Activated T-helper 17 cell treated with anti-CD3 and anti-CD28 coated beads, Interleukin-2, amount 50 U/mL, for 72 hours (primary cell): Measurements from ENCODE around the gene COL5A3. TPM values are rescaled to one million over a fixed set of nuclear protein-coding genes. Genes with fewer than 3 reads are reported as not detected.

Experiments used
- ATAC-seq: fragments of 150-1000 bp; cut with Tn5 transposase; replicated peaks from 2 replicates; pipeline ENCODE4 v1.10.0; 2021; ENCODE audit warnings: mild to moderate bottlenecking, moderate library complexity
- H3K27ac Mint-ChIP-seq: one replicate; pipeline ENCODE4 v1.8.0; 2022; ENCODE audit warnings: mixed read lengths
- H3K27me3 Mint-ChIP-seq: one replicate; pipeline ENCODE4 v1.8.0; 2022; ENCODE audit warnings: mixed read lengths
- H3K36me3 Mint-ChIP-seq: one replicate; pipeline ENCODE4 v1.8.0; 2022; ENCODE audit warnings: low read depth, mild to moderate bottlenecking, mixed read lengths
- H3K4me1 Mint-ChIP-seq: one replicate; pipeline ENCODE4 v1.8.0; 2022; ENCODE audit warnings: mixed read lengths
- H3K4me3 Mint-ChIP-seq: one replicate; pipeline ENCODE4 v1.8.0; 2022; ENCODE audit warnings: mild to moderate bottlenecking, mixed read lengths
- H3K9me3 Mint-ChIP-seq: one replicate; pipeline ENCODE4 v1.8.0; 2022; ENCODE audit warnings: mixed read lengths
- total RNA-seq, 2 donors: library from RNA; stranded (reverse); gene quantifications; one replicate each; pipeline ENCODE4 v1.2.3, GENCODE V29; 2022

COL5A3 gene
- total RNA-seq, 2 donors from 2014 or later: 6.1 to 32.1 TPM

DNA sequence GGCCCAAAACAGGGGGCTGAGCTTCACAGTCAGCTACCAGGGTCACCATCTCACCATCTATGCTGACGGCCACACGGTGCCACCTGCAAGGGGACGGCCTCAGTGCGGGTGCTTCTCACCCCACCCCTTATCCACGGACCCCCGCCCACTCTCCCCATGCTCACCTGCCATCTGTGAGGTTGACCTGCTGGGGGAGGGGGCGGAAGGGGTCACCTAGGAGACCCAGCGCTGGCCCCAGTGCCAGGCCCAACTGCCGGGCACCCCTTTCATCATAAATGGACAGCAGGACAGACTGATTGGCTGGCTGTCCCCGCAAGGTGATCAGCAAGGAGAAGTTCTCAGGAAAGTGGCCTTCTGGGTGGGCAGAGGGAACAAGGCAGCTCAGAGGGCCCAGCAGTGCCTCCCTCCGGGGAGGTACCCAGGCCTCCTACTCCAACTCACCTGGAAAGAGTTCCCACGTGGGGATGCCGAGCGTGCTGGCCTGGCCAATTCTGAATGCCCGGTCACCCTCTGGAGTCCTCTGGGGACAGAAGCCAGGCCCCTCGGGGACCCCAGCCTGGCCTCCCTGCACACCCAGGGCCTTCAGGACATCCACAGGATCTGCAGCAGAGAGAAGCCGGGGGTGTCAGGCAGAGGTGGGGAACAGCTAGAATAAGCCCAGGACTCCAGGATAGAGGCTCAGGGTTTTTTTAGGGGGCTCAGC is 4.5 kb downstream of the COL5A3 start:
- peak overlapping the region; percentile 94 for H3K27ac Mint-ChIP-seq
- H3K4me3 Mint-ChIP-seq: peak overlapping the region; percentile 76
- H3K27me3 Mint-ChIP-seq: peaks cover 9% of the 10 kb centered on the region
- peak; percentile 1 for ATAC-seq
- peaks cover 51% of the 10 kb centered on the region for H3K36me3 Mint-ChIP-seq
- no peaks in the 10 kb centered on the region for H3K9me3 Mint-ChIP-seq
- H3K4me1 Mint-ChIP-seq: peaks cover 54% of the 10 kb centered on the region

DNA sequence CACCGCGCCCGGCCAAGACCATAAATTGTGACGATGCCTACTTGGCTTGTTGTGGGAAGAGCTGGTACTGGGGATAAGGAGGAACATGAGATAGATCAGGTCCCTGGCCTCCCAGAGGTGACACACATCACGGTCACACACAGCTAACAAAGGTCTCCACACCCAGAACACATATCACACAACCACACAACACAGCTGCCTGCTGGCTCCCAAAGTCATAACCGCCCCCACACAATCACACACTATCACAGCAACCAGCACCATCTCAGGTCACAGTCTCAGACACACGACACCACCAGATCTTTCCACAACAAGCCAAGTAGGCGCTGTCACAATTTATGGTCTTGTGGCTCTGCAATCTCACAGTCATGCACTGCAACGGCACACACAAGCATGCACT is 5.7 kb downstream of the COL5A3 start:
- peak overlapping the region; percentile 76 for H3K4me3 Mint-ChIP-seq
- H3K27me3 Mint-ChIP-seq: peaks cover 5% of the 10 kb centered on the region
- H3K27ac Mint-ChIP-seq: peak overlapping the region; percentile 94

DNA sequence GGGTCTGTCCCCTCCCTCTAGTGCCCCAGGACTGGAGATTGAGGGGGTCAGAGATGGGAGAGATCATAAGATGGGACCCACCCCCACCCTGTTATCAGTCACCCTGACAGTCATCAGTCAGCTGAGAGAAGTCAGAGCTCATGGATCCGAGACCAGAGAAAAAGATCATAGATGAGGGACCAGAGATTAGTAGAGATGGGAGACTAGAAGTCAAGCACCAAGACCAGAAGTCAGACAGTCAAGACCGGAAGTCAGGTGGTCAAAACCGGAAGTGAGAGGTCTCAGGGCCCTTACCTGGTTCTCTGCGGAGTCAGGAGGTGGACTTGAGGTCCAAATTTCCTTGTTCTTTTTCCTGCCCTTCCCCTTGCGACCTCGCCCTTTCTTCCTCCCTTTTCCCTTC is 7.0 kb downstream of the COL5A3 start:
- Mint-ChIP-seq H3K27ac (no peak overlapping the region), H3K36me3 (peaks cover 72% of the 10 kb centered on the region), H3K4me1 (peaks cover 49% of the 10 kb centered on the region), H3K9me3 (no peaks in the 10 kb centered on the region), H3K4me3 (peak overlapping the region; percentile 76), H3K27me3 (no peaks in the 10 kb centered on the region)
- no peak for ATAC-seq

More for the DNA sequence above, 5.7 kb downstream of the COL5A3 start:
- H3K4me1 Mint-ChIP-seq: peaks cover 58% of the 10 kb centered on the region
- no peaks in the 10 kb centered on the region for H3K9me3 Mint-ChIP-seq
- peaks cover 63% of the 10 kb centered on the region for H3K36me3 Mint-ChIP-seq
- ATAC-seq: peak; percentile 71

DNA sequence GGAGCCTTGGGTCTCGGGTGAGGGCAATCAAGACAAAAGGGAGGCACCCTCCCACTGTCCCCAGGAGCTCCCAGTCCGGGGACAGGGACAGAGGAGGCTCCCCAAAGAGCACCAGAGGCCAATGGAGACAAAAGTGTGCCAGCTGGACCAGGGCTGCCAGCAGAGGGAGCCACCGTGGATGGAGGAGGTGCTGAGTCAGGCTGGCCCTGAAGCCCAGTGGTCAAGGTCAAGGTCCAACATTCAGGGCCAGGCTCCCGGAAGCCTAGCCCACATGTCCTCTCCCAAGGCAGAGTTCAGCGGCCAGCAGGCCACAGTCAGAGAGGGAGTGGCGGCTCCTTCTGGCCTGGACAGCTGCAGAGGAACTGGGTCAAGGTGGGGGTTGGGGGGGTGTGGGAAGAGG is 8.4 kb downstream of the COL5A3 start:
- no peak for ATAC-seq
- no peaks in the 10 kb centered on the region for H3K9me3 Mint-ChIP-seq
- no peak overlapping the region for H3K27ac Mint-ChIP-seq
- H3K36me3 Mint-ChIP-seq: peaks cover 85% of the 10 kb centered on the region
- H3K27me3 Mint-ChIP-seq: no peaks in the 10 kb centered on the region
- peak overlapping the region; percentile 76 for H3K4me3 Mint-ChIP-seq
- peaks cover 42% of the 10 kb centered on the region for H3K4me1 Mint-ChIP-seq

DNA sequence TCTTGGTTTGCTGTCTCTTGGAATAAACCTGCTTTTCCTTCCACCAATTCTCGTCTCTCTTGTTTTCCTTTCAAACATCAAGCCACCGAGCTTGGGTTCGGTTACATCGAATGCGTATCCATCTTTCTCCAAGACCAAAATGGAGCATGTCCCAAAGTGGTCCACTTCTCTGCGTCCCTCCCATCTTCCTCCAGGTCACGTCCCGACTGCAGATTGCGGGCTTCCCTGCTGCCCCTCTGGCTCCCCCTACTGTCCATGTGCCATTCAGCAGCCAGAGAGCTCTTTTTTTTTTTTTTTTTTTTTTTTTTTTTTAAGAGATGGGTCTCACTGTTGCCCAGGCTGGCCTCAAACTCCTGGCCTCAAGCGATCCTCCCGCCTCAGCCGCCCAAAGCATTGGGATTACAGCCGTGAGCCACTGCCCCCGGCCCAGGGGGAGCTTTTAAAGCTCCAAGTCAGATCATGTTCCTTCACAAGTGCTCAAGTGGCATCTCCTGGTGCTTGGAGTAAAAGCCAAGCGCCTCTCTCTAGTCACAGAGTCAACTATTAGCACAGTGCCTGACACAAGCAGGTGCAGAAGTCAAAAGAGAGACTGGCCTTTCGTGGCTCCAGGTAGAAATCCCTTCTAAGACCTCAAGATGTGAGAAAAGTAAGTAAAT is 10.0 kb downstream of the COL5A3 start:
- H3K27ac Mint-ChIP-seq: peak overlapping the region; percentile 16
- peaks cover 89% of the 10 kb centered on the region for H3K36me3 Mint-ChIP-seq
- H3K9me3 Mint-ChIP-seq: no peaks in the 10 kb centered on the region
- no peak for ATAC-seq
- H3K27me3 Mint-ChIP-seq: no peaks in the 10 kb centered on the region
- peaks cover 39% of the 10 kb centered on the region for H3K4me1 Mint-ChIP-seq
- H3K4me3 Mint-ChIP-seq: peak overlapping the region; percentile 29

DNA sequence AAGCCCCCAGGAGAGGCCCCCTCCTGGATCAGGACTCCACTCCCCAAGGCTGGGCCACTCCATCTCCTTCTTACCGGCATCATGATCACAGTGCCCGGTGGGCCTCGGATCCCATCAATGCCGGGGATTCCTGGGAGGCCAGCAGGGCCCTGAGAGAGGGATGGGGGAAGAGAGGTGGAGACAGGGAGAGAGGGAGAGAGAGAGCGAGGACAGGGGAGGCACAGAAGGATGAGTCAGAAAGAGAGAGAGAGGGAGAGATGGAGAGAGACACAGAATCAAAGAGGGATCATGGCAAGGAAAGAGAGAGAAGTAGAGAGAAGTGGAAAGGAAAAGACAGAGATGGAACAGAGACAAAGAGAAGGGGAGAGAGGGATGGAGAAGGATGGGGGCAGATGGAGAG is 13.8 kb downstream of the COL5A3 start:
- peaks cover 84% of the 10 kb centered on the region for H3K36me3 Mint-ChIP-seq
- peaks cover 20% of the 10 kb centered on the region for H3K4me1 Mint-ChIP-seq
- H3K27me3 Mint-ChIP-seq: no peaks in the 10 kb centered on the region
- peak overlapping the region; percentile 39 for H3K27ac Mint-ChIP-seq
- no peak overlapping the region for H3K4me3 Mint-ChIP-seq
- ATAC-seq: no peak
- H3K9me3 Mint-ChIP-seq: no peaks in the 10 kb centered on the region

DNA sequence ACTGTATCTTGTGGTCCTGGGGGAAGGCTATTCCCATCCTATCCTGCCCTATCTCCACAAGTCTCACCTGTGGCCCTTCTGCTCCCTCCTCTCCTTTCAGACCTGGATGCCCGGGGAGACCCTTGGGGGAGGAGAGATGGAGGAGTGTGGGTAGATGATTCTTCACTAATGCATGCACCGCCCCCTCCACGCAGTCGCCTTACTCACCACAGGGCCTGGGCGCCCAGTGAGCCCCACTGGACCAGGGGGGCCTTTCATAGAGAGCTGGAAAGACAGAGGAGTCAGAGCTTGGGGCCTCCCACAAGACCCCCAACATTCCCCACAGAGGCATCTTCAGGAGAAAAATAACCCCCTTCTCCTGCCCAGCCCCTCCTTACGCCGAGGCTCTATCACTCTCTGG is 14.3 kb downstream of the COL5A3 start:
- Mint-ChIP-seq H3K4me3 (no peak overlapping the region), H3K9me3 (no peaks in the 10 kb centered on the region)
- ATAC-seq: no peak

GRCh38 chr19:9995084-9995483 is 15.2 kb downstream of the COL5A3 start:
- Mint-ChIP-seq H3K4me3 (no peak overlapping the region), H3K27ac (no peak overlapping the region), H3K36me3 (peaks cover 84% of the 10 kb centered on the region), H3K9me3 (no peaks in the 10 kb centered on the region), H3K4me1 (peaks cover 13% of the 10 kb centered on the region), H3K27me3 (no peaks in the 10 kb centered on the region)
- ATAC-seq: no peak

More for the DNA sequence above, 14.3 kb downstream of the COL5A3 start:
- Mint-ChIP-seq H3K27me3 (no peaks in the 10 kb centered on the region), H3K4me1 (peaks cover 20% of the 10 kb centered on the region), H3K27ac (no peak overlapping the region), H3K36me3 (peaks cover 86% of the 10 kb centered on the region)

GRCh38 chr19:9991425-9992191 is 18.7 kb downstream of the COL5A3 start:
- no peaks in the 10 kb centered on the region for H3K9me3 Mint-ChIP-seq
- H3K4me1 Mint-ChIP-seq: peaks cover 1% of the 10 kb centered on the region
- ATAC-seq: no peak
- peaks cover 74% of the 10 kb centered on the region for H3K36me3 Mint-ChIP-seq
- H3K4me3 Mint-ChIP-seq: no peak overlapping the region
- no peak overlapping the region for H3K27ac Mint-ChIP-seq
- no peaks in the 10 kb centered on the region for H3K27me3 Mint-ChIP-seq

DNA sequence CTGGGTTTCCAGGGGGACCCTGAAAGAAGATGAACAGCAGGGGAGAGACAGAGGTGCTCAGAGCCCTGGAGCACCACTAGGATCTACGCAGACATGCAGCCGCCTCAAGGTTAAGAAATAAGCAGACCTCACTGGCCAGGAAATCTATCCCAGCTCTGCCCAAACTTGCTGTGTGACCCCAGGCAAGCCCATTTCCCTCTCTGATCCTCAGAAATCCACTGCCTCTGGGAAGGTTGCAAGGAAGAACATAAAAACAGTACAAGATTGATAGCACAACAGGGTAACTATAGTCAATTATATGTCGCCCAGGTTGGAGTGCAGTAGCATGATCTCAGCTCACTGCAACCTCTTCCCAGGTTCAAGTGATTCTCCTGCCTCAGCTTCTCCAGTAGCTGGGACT is 20.8 kb downstream of the COL5A3 start:
- ATAC-seq: no peak
- Mint-ChIP-seq H3K4me1 (no peaks in the 10 kb centered on the region), H3K27me3 (no peaks in the 10 kb centered on the region)

GRCh38 chr19:9986787-9987281 is 23.5 kb downstream of the COL5A3 start:
- peaks cover 4% of the 10 kb centered on the region for H3K4me1 Mint-ChIP-seq
- no peak overlapping the region for H3K4me3 Mint-ChIP-seq
- H3K36me3 Mint-ChIP-seq: peaks cover 78% of the 10 kb centered on the region
- ATAC-seq: no peak
- H3K27me3 Mint-ChIP-seq: no peaks in the 10 kb centered on the region
- no peak overlapping the region for H3K27ac Mint-ChIP-seq
- H3K9me3 Mint-ChIP-seq: no peaks in the 10 kb centered on the region

More for the DNA sequence above, 20.8 kb downstream of the COL5A3 start:
- H3K4me3 Mint-ChIP-seq: no peak overlapping the region
- H3K27ac Mint-ChIP-seq: no peak overlapping the region
- H3K36me3 Mint-ChIP-seq: peaks cover 71% of the 10 kb centered on the region
- H3K9me3 Mint-ChIP-seq: no peaks in the 10 kb centered on the region

GRCh38 chr19:9981406-9982260 is 28.7 kb downstream of the COL5A3 start:
- peaks cover 80% of the 10 kb centered on the region for H3K36me3 Mint-ChIP-seq
- peaks cover 4% of the 10 kb centered on the region for H3K4me1 Mint-ChIP-seq
- no peak overlapping the region for H3K4me3 Mint-ChIP-seq
- H3K27me3 Mint-ChIP-seq: no peaks in the 10 kb centered on the region
- ATAC-seq: no peak
- no peaks in the 10 kb centered on the region for H3K9me3 Mint-ChIP-seq
- no peak overlapping the region for H3K27ac Mint-ChIP-seq

DNA sequence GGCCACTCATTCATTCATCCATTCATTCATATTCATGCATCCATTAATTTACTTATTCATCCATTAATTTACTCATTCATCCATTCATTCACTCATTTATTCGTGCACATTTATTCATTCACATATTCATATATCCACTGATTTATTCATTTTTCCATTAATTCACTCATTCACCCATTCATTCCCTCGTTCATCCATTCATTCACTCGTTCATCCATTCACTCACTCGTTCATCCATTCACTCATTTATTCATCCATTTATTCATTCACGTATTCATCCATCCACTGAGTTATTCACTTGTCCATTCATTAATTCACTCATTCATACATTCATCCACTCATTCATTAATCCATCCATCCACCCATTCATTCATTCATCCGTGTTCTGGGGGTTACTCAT is 38.2 kb downstream of the COL5A3 start:
- no peak overlapping the region for H3K27ac Mint-ChIP-seq
- H3K4me1 Mint-ChIP-seq: peaks cover 9% of the 10 kb centered on the region
- no peak for ATAC-seq

More for the DNA sequence above, 38.2 kb downstream of the COL5A3 start:
- H3K9me3 Mint-ChIP-seq: no peaks in the 10 kb centered on the region
- H3K4me3 Mint-ChIP-seq: no peak overlapping the region
- peaks cover 39% of the 10 kb centered on the region for H3K36me3 Mint-ChIP-seq
- H3K27me3 Mint-ChIP-seq: peaks cover 4% of the 10 kb centered on the region
